Central memory CD4-positive, alpha-beta T cell (primary cell): ENCODE measurements around the gene SHPK.

Experiments
- DNase-seq: peaks from one replicate; pipeline ENCODE4 v3.0.0; 2022

The SHPK gene

GRCh38 chr17:3626831-3627768 lies 8.9 kb downstream of the SHPK start:
- no peak for DNase-seq

- no peak for DNase-seq
Measured at GRCh38 chr17:3622977-3623594, 13.0 kb downstream of the SHPK start.

- no peak for DNase-seq
Measured at GRCh38 chr17:3621146-3621720, 14.8 kb downstream of the SHPK start.

- DNase-seq, result no peak
Measured at GRCh38 chr17:3615160-3615870, 20.7 kb downstream of the SHPK start.

- DNase-seq, result no peak
Measured at GRCh38 chr17:3613124-3613523, 22.9 kb downstream of the SHPK start.

GRCh38 chr17:3610523-3610922 lies 25.5 kb downstream of the SHPK start:
- DNase-seq, result no peak

GRCh38 chr17:3609689-3610088 lies 26.4 kb downstream of the SHPK start:
- DNase-seq, result no peak

- no peak for DNase-seq
Measured at GRCh38 chr17:3603870-3604259, 32.2 kb downstream of the SHPK start.

- no peak for DNase-seq
Measured at GRCh38 chr17:3603119-3603869, 32.8 kb downstream of the SHPK start.

- DNase-seq, result no peak
Measured at GRCh38 chr17:3602499-3602898, 33.6 kb downstream of the SHPK start.

- DNase-seq, result no peak
Measured at GRCh38 chr17:3600529-3601205, 35.4 kb downstream of the SHPK start.

GRCh38 chr17:3598078-3598477 lies 38.0 kb downstream of the SHPK start:
- DNase-seq, result no peak

- DNase-seq, result no peak
Measured at GRCh38 chr17:3596804-3597464, 39.1 kb downstream of the SHPK start.

- no peak for DNase-seq
Measured at GRCh38 chr17:3594976-3595375, 41.1 kb downstream of the SHPK start.

- no peak for DNase-seq
Measured at GRCh38 chr17:3594051-3594800, 41.8 kb downstream of the SHPK start.

- no peak for DNase-seq
Measured at GRCh38 chr17:3593384-3593783, 42.7 kb downstream of the SHPK start.

GRCh38 chr17:3592216-3592860 lies 43.7 kb downstream of the SHPK start:
- DNase-seq, result no peak

- no peak for DNase-seq
Measured at GRCh38 chr17:3590768-3591167, 45.3 kb downstream of the SHPK start.

GRCh38 chr17:3590231-3590630 lies 45.8 kb downstream of the SHPK start:
- no peak for DNase-seq

- no peak for DNase-seq
Measured at GRCh38 chr17:3589784-3590183, 46.3 kb downstream of the SHPK start.
